ENCODE data around the gene TRIM26. TPM values are rescaled to one million over a fixed set of nuclear protein-coding genes. Genes with fewer than 3 reads are reported as not detected.

The TRIM26 gene
- total and polyA plus RNA-seq, 7 donors: 34.2 to 60.4 (median 40.3) TPM

DNA sequence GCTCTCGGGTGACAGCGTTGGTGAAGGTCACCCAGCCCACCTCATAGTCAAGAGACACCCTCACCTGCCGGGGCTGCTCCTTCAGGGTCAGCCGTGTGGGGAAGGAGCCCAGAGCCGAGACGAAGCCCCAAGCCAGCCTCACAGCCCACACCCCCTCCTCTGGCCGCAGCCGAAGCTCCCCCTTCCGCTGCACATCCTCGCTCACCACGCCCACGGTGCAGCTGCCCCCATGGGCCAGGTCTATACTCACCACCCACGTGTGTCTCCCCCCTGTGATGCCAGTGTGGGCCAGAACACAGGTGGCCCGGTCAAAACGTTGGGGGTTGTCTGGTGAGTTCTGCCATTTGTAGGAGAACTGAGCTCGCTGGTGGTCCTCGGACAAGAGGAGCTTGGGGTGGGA lies 59.1 kb downstream of the TRIM26 start:
- Histone ChIP-seq H3K4me3 (no peak overlapping the region), H3K27me3 (peaks cover 0 to 18% (median 5%) of the 10 kb centered on the region in 3 donors), H3K4me1 (no peaks in the 10 kb centered on the region), H3K9me3 (no peaks in the 10 kb centered on the region), H3K36me3 (no peaks in the 10 kb centered on the region), H3K27ac (no peak overlapping the region)
- DNase-seq: no peak
- 88 to 92% methylated on average over 17 of the region's 17 CpGs for WGBS, 2 donors
- intact Hi-C loops (cut with DNase I): no loop called here
- TF ChIP-seq, protein P1, sequence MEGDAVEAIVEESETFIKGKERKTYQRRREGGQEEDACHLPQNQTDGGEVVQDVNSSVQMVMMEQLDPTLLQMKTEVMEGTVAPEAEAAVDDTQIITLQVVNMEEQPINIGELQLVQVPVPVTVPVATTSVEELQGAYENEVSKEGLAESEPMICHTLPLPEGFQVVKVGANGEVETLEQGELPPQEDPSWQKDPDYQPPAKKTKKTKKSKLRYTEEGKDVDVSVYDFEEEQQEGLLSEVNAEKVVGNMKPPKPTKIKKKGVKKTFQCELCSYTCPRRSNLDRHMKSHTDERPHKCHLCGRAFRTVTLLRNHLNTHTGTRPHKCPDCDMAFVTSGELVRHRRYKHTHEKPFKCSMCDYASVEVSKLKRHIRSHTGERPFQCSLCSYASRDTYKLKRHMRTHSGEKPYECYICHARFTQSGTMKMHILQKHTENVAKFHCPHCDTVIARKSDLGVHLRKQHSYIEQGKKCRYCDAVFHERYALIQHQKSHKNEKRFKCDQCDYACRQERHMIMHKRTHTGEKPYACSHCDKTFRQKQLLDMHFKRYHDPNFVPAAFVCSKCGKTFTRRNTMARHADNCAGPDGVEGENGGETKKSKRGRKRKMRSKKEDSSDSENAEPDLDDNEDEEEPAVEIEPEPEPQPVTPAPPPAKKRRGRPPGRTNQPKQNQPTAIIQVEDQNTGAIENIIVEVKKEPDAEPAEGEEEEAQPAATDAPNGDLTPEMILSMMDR (IDR thresholded peaks at IDR 0.05): no peak
- no peak for TF ChIP-seq POLR2A (IDR thresholded peaks at IDR 0.05)
- no peak for TF ChIP-seq EP300 (IDR thresholded peaks at IDR 0.05)
- TF ChIP-seq POLR2AphosphoS5 (IDR thresholded peaks at IDR 0.05): no peak

DNA sequence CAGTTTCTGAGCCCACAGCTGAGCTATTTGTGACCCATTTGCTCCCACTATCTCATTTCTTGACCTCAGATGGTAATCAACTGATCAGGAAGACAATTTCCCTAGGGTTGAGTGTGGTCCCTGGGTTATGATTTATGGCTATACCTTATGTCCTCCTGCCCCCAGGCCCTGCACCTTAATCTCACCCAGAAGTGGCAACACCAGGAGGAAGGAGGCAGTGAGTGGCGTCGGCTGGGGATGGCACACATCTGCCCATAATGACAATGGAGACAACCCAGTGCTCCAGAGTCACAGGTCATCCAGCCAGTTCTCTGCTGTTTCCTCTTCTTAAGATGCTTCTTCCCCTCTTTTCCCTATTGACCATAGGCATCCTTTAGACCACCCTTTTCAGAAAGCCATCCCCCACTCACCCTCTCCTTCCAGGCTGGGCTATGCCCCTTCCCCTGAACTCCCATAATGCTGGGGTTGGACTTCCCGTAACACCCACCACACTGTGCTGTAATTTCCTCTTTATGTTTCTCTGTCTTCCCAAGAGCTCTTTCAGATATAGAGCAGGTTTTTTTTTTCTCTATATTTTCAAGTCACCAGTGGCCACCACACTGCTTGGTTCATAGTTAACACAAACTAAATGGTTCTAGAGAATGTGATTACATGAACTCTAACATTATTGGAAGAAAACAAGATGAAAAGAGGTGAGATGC lies 60.1 kb downstream of the TRIM26 start:
- H3K4me3 ChIP-seq: no peak overlapping the region
- H3K27ac ChIP-seq: no peak overlapping the region
- H3K36me3 ChIP-seq: no peaks in the 10 kb centered on the region
- no peak for DNase-seq
- intact Hi-C loops (cut with DNase I): no loop called here
- no peaks in the 10 kb centered on the region for H3K4me1 ChIP-seq
- TF ChIP-seq, protein P1 (IDR thresholded peaks at IDR 0.05): no peak
- TF ChIP-seq EP300 (IDR thresholded peaks at IDR 0.05) (no peak), POLR2A (IDR thresholded peaks at IDR 0.05) (no peak), POLR2AphosphoS5 (IDR thresholded peaks at IDR 0.05) (no peak)
- WGBS, 2 donors: 78 to 84% methylated on average over 3 of the region's 3 CpGs
- H3K27me3 ChIP-seq: peaks cover 0 to 18% (median 5%) of the 10 kb centered on the region in 3 donors
- no peaks in the 10 kb centered on the region for H3K9me3 ChIP-seq

- no peak overlapping the region for H3K27ac ChIP-seq
- intact Hi-C loops (cut with DNase I): no loop called here
- TF ChIP-seq EP300 (IDR thresholded peaks at IDR 0.05): no peak
- TF ChIP-seq, protein P1 (IDR thresholded peaks at IDR 0.05): no peak
- no peak for TF ChIP-seq POLR2A (IDR thresholded peaks at IDR 0.05)
- no peak for TF ChIP-seq POLR2AphosphoS5 (IDR thresholded peaks at IDR 0.05)
- 34 to 61% methylated on average over 4 of the region's 4 CpGs for WGBS, 2 donors
- H3K4me1 ChIP-seq: no peaks in the 10 kb centered on the region
- H3K4me3 ChIP-seq: no peak overlapping the region
- no peaks in the 10 kb centered on the region for H3K9me3 ChIP-seq
- no peaks in the 10 kb centered on the region for H3K36me3 ChIP-seq
- no peak for DNase-seq
- peaks cover 0 to 20% (median 11%) of the 10 kb centered on the region in 3 donors for H3K27me3 ChIP-seq
Measured at GRCh38 chr6:30152016-30152673, 61.1 kb downstream of the TRIM26 start.

- no peaks in the 10 kb centered on the region for H3K36me3 ChIP-seq
- H3K27ac ChIP-seq: no peak overlapping the region
- TF ChIP-seq EP300 (IDR thresholded peaks at IDR 0.05) (no peak), POLR2A (IDR thresholded peaks at IDR 0.05) (no peak), POLR2AphosphoS5 (IDR thresholded peaks at IDR 0.05) (no peak)
- TF ChIP-seq, protein P1 (IDR thresholded peaks at IDR 0.05): no peak
- 49 to 61% methylated on average over 3 of the region's 3 CpGs for WGBS, 2 donors
- peaks cover 0 to 25% (median 7%) of the 10 kb centered on the region in 3 donors for H3K27me3 ChIP-seq
- no peaks in the 10 kb centered on the region for H3K4me1 ChIP-seq
- intact Hi-C loops (cut with DNase I): no loop called here
- no peak overlapping the region for H3K4me3 ChIP-seq
- no peaks in the 10 kb centered on the region for H3K9me3 ChIP-seq
- no peak for DNase-seq
Measured at GRCh38 chr6:30151580-30151979, 61.6 kb downstream of the TRIM26 start.
